Fibroblast of lung (primary cell): Measurements from ENCODE around the gene LITAFD. TPM values are rescaled to one million over a fixed set of nuclear protein-coding genes. Genes with fewer than 3 reads are reported as not detected.
"Not testable (repeated sequence)": the region's sequence is repeated elsewhere in the genome, so short reads cannot be mapped to it uniquely, and the experiment has no call there.

Source experiments
- DNase-seq, 2 donors: peaks; one replicate each; pipeline versions ENCODE4 v3.0.0 to v3.0.0-alpha.2; 2010; ENCODE audit warnings: low read depth in 2 of 2
- H2AFZ ChIP-seq: 2 replicates; pipeline ENCODE4 v1.5.1; 2012; ENCODE audit warnings: low read length, control low read depth, inconsistent platforms
- H3K27ac ChIP-seq: 2 replicates; pipeline ENCODE4 v1.5.1; 2011; ENCODE audit warnings: low read length, control low read depth; ENCODE audit not compliant: insufficient read depth
- H3K27me3 ChIP-seq: 2 replicates; pipeline ENCODE4 v1.5.1; 2011; ENCODE audit warnings: mild to moderate bottlenecking, low read length; ENCODE audit not compliant: control insufficient read depth, insufficient read depth
- H3K36me3 ChIP-seq: 2 replicates; pipeline ENCODE4 v1.5.1; 2011; ENCODE audit warnings: low read length; ENCODE audit not compliant: control insufficient read depth, insufficient read depth
- H3K4me1 ChIP-seq: 2 replicates; pipeline ENCODE4 v1.5.1; 2011; ENCODE audit warnings: low read length; ENCODE audit not compliant: control insufficient read depth, insufficient read depth; ENCODE audit errors: extremely low read depth
- H3K4me2 ChIP-seq: 2 replicates; pipeline ENCODE4 v1.5.1; 2011; ENCODE audit warnings: low read length, control low read depth; ENCODE audit not compliant: insufficient read depth; ENCODE audit errors: extremely low read depth
- H3K4me3 ChIP-seq, 4 experiments: fragments of 200-600 bp in 1 of 4; sonication (generic) in 1 of 4; replicated peaks in 1 of 4; 2 replicates each; pipeline ENCODE4 v1.5.1; 2011 to 2016; ENCODE audit warnings: low read length in 4 of 4, low read depth in 3 of 4, mild to moderate bottlenecking in 3 of 4, control low read depth in 2 of 4, inconsistent platforms in 1 of 4, mixed read lengths in 1 of 4; ENCODE audit not compliant: insufficient read depth in 1 of 4; ENCODE audit errors: control extremely low read depth in 1 of 4
- H3K79me2 ChIP-seq: 2 replicates; pipeline ENCODE4 v1.5.1; 2012; ENCODE audit warnings: mild to moderate bottlenecking, low read length, inconsistent platforms; ENCODE audit not compliant: control insufficient read depth, insufficient read depth
- H3K9ac ChIP-seq: 2 replicates; pipeline ENCODE4 v1.5.1; 2011; ENCODE audit warnings: mild to moderate bottlenecking, low read length, control low read depth; ENCODE audit not compliant: insufficient read depth
- H3K9me3 ChIP-seq: 2 replicates; pipeline ENCODE4 v1.5.1; 2012; ENCODE audit warnings: low read depth, low read length; ENCODE audit not compliant: control insufficient read depth, insufficient read depth
- H4K20me1 ChIP-seq: 2 replicates; pipeline ENCODE4 v1.5.1; 2011; ENCODE audit warnings: low read length; ENCODE audit not compliant: control insufficient read depth, insufficient read depth; ENCODE audit errors: extremely low read depth
- EZH2 ChIP-seq: IDR thresholded peaks from 2 replicates; pipeline ENCODE4 v1.5.1; 2012; ENCODE audit warnings: low read length, control low read depth, mild to moderate bottlenecking; ENCODE audit errors: missing control alignments
- polyA plus RNA-seq, 2 donors: library from polyadenylated mRNA; depleted of rRNA in 1 of 2; stranded (reverse) in 1 of 2; unstranded in 1 of 2; fragments of >200 nt; gene quantifications; 2 replicates each; pipeline ENCODE4 v1.2.1, GENCODE V29; 2011 to 2012; ENCODE audit warnings: missing spikeins in 1 of 2
- total RNA-seq: library from RNA; depleted of rRNA; stranded (reverse); fragments of >200 nt; gene quantifications from 2 replicates; pipeline ENCODE4 v1.2.1, GENCODE V29; 2014
- TF ChIP-seq, protein P1 (sequence below), 2 donors: IDR thresholded peaks in 1 of 2; conservative IDR thresholded peaks in 1 of 2; 1 replicate in 1 of 2; 2 replicates in 1 of 2; pipeline ENCODE4 v1.5.1; 2011 to 2012; ENCODE audit warnings: low read length in 2 of 2, control low read depth in 1 of 2, inconsistent platforms in 1 of 2, low read depth in 1 of 2, mild to moderate bottlenecking in 1 of 2

The LITAFD gene
- total and polyA plus RNA-seq, 2 donors (not counting 1 experiment from before 2014, with no cell fraction given), result not detected

DNA sequence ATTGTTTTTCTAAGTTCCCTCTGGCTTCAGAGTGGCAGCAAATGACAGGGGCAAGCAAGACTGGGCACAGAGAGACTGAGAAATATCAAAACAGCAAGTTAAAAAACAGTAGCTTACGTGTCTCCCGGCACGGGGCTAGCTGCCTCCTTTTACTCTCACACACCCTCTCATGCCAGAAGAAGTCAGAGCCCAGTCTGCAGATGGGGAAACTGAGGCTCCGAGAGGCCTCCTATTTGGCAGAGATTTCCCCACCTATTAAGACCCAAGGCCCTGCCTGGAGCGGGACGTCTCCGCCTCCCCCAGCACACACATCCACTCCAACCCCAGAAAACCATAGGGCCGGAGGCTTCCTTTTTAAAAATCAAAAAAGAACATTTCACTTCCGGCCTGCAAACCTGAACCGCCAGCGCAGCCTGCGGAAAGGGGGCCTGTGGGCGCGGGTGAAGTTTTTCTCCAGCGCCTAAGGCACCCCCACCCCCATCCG, 14.2 kb upstream of the LITAFD start:
- H3K27ac ChIP-seq, result peak overlapping the region; percentile 87
- TF ChIP-seq, protein P1, sequence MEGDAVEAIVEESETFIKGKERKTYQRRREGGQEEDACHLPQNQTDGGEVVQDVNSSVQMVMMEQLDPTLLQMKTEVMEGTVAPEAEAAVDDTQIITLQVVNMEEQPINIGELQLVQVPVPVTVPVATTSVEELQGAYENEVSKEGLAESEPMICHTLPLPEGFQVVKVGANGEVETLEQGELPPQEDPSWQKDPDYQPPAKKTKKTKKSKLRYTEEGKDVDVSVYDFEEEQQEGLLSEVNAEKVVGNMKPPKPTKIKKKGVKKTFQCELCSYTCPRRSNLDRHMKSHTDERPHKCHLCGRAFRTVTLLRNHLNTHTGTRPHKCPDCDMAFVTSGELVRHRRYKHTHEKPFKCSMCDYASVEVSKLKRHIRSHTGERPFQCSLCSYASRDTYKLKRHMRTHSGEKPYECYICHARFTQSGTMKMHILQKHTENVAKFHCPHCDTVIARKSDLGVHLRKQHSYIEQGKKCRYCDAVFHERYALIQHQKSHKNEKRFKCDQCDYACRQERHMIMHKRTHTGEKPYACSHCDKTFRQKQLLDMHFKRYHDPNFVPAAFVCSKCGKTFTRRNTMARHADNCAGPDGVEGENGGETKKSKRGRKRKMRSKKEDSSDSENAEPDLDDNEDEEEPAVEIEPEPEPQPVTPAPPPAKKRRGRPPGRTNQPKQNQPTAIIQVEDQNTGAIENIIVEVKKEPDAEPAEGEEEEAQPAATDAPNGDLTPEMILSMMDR (conservative IDR thresholded peaks at IDR 0.05 in 1 of 2, IDR thresholded peaks at IDR 0.05 in 1 of 2; ENCODE audit: low read depth in 1 of 2, low read length in 2 of 2), result no peak
- no peak for TF ChIP-seq EZH2
- H3K27me3 ChIP-seq, result no peaks in the 10 kb centered on the region
- peak overlapping the region; percentile 4 for H2AFZ ChIP-seq
- peaks cover 24% of the 10 kb centered on the region for H3K4me1 ChIP-seq
- no peaks in the 10 kb centered on the region for H4K20me1 ChIP-seq
- H3K79me2 ChIP-seq, result peaks cover 51% of the 10 kb centered on the region
- peaks cover 6% of the 10 kb centered on the region for H3K36me3 ChIP-seq
- no peak for DNase-seq
- H3K9me3 ChIP-seq, result no peaks in the 10 kb centered on the region
- peak overlapping the region; percentile 96 for H3K4me2 ChIP-seq
- H3K9ac ChIP-seq, result peak overlapping the region; percentile 91
- peak overlapping the region; percentile 71 to 87 (median 82) for H3K4me3 ChIP-seq

DNA sequence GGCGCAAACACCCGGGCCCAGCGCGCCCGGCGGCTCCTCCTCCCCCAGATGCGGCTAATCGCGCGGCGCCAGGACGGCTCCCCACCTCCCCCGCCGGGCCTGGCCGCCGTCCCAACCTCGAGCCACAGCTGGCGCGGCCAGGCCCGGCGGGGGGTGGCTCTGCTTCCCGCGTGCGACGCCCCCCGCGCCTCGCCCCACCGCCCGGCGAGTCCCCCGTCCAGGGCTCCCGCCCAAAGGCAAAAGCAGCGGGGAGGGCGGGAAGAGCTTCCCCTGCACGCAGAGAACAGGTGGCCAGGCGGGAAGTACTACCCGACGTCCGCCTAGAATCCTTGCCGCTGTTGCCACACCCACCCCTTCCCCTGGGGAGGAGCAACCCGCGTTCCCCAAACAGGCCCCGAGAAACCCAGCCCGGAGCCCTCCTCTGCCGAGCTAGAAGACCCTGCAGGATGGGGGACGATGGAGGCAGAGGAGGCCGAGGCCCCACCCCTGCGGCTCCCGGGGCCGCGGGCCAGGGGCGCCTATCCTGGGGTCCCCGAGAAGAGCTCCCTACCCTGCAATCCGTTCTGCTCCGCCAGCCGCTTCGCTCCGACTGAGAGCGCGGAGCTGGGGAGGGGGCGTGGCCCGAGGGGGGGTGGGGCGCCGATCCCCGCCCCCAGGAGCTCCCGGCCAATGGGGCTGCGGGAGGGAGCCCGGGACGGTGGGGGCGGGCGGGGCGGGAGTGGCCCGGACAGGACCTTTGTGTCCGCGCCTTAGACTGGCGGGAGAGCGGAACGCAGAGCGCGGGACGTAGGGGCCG, 13.5 kb upstream of the LITAFD start, which contains the start of gene CARHSP1:
Gene CARHSP1, minus strand, starts transcription at position 591 of the 796 bp plus-strand sequence. CDS start 9,678 bp downstream, outside the sequence.
- Histone ChIP-seq H3K27ac (peak within 1 kb of the TSS; percentile 87), H2AFZ (peak within 1 kb of the TSS; percentile 4), H3K27me3 (no peaks in the 10 kb centered on the region), H3K4me1 (peaks cover 24% of the 10 kb centered on the region), H4K20me1 (no peaks in the 10 kb centered on the region), H3K4me3 (peak within 1 kb of the TSS; percentile 71 to 87 (median 82)), H3K9me3 (no peaks in the 10 kb centered on the region), H3K36me3 (peaks cover 6% of the 10 kb centered on the region), H3K9ac (peak within 1 kb of the TSS; percentile 91), H3K79me2 (peaks cover 45% of the 10 kb centered on the region), H3K4me2 (peak within 1 kb of the TSS; percentile 96)
- DNase-seq, result peak; percentile 85 to 86
- TF ChIP-seq EZH2, result no peak
- TF ChIP-seq, protein P1 (conservative IDR thresholded peaks at IDR 0.05 in 1 of 2, IDR thresholded peaks at IDR 0.05 in 1 of 2; ENCODE audit: low read depth in 1 of 2, low read length in 2 of 2), result no peak

DNA sequence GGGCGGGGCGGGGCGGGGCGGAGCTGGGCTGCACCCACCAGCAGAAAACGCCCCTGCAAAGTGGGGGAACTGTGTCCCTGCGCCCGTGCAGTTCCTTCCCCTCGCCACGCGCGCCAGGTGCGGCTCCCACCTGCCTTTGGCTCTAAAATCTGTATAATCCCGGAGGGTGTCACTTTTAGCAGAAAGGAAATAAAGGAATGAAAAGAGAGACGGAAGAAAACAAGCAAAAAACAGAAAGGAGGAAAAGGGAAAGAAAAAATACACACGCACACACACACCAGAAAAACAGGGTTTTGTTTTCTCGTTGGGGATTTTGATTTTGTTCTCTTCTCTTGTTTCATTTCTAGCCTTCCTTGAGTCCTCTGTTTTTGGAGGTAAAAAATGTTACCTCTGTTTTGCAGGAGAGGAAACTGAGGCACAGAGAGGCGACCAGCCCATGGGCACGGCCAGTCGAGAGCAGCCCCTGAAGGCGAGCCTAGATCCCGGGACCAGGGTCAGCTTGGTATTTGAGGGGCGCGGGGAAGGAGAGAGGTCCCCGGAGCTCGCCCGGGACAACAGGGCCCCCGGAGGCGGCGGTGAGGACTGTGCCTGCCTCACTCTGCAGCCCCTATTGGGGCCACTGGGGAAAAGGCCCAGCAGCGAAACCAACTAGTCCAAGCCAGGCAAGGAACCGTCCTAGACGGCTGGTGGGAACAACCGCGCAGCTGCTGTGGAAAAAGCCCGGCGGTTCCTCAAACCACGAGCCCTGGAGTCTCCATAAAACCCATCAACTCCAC, 12.8 kb upstream of the LITAFD start:
- TF ChIP-seq, protein P1 (conservative IDR thresholded peaks at IDR 0.05 in 1 of 2, IDR thresholded peaks at IDR 0.05 in 1 of 2; ENCODE audit: low read depth in 1 of 2, low read length in 2 of 2), result no peak
- TF ChIP-seq EZH2, result no peak
- DNase-seq, result no peak
- Histone ChIP-seq H3K4me3 (peak overlapping the region; percentile 18 to 62 (median 36)), H3K27ac (no peak overlapping the region), H3K27me3 (no peaks in the 10 kb centered on the region), H3K36me3 (peaks cover 2% of the 10 kb centered on the region), H3K4me1 (peaks cover 17% of the 10 kb centered on the region), H3K9me3 (no peaks in the 10 kb centered on the region), H3K9ac (no peak overlapping the region), H3K4me2 (peak overlapping the region; percentile 83), H3K79me2 (peaks cover 37% of the 10 kb centered on the region), H4K20me1 (no peaks in the 10 kb centered on the region), H2AFZ (no peak overlapping the region)

GRCh38 chr16:8869988-8870241, 12.2 kb upstream of the LITAFD start:
- not testable (repeated sequence) for H3K27ac ChIP-seq, H4K20me1 ChIP-seq, H3K4me3 ChIP-seq, H3K36me3 ChIP-seq, H3K9me3 ChIP-seq, H2AFZ ChIP-seq, H3K9ac ChIP-seq, H3K27me3 ChIP-seq, DNase-seq, H3K4me2 ChIP-seq
- peaks cover 32% of the 10 kb centered on the region for H3K79me2 ChIP-seq
- peaks cover 17% of the 10 kb centered on the region for H3K4me1 ChIP-seq
